Cardiac muscle cell (in vitro differentiated cells and primary cell): ENCODE data around the gene GAMT. TPM values are rescaled to one million over a fixed set of nuclear protein-coding genes. Genes with fewer than 3 reads are reported as not detected.
A peak's percentile ranks its signal among the peaks of the same experiment; 100 is the strongest.

ENCODE experiments used
- DNase-seq, 2 donors: peaks; one replicate each; pipeline versions ENCODE4 v3.0.0 to v3.0.0-alpha.2; 2010 to 2017; ENCODE audit warnings: low read depth in 1 of 2, low spot score in 1 of 2
- H3K27ac ChIP-seq: fragments of 200-600 bp; sonication (generic); 2 replicates; pipeline ENCODE4 v1.5.1; 2016
- H3K27me3 ChIP-seq: fragments of 200-600 bp; sonication (generic); 2 replicates; pipeline ENCODE4 v1.6.0; 2016; ENCODE audit warnings: control low read depth
- H3K36me3 ChIP-seq: fragments of 200-600 bp; sonication (generic); 2 replicates; pipeline ENCODE4 v1.5.1; 2016; ENCODE audit warnings: control low read depth
- H3K4me1 ChIP-seq: fragments of 200-600 bp; sonication (generic); 2 replicates; pipeline ENCODE4 v1.8.1; 2017; ENCODE audit warnings: low read depth, mild to moderate bottlenecking, mixed run types
- H3K4me3 ChIP-seq: fragments of 200-600 bp; sonication (generic); 2 replicates; pipeline ENCODE4 v1.5.1; 2016; ENCODE audit warnings: mild to moderate bottlenecking
- H3K9me3 ChIP-seq: fragments of 200-600 bp; sonication (generic); 2 replicates; pipeline ENCODE4 v1.5.1; 2017; ENCODE audit warnings: low read depth, mild to moderate bottlenecking, control low read depth
- polyA plus RNA-seq: library from polyadenylated mRNA; unstranded; fragments of >200 nt; fragmentation: Nextera tagmentation; extraction: Ambion mirVana; gene quantifications from 2 replicates; pipeline ENCODE4 v1.2.1, GENCODE V29; 2016
- total RNA-seq: library from RNA; depleted of rRNA; stranded (reverse); fragments of >200 nt; gene quantifications from 2 replicates; pipeline ENCODE4 v1.2.3, GENCODE V29; 2016
- TF ChIP-seq, protein P1 (sequence below): IDR thresholded peaks from 2 replicates; pipeline ENCODE4 v1.5.1; 2012; ENCODE audit warnings: low read depth, mild to moderate bottlenecking, low read length

Gene GAMT
- total and polyA plus RNA-seq, 2 experiments from 2014 or later, result 180 to 231 TPM

DNA sequence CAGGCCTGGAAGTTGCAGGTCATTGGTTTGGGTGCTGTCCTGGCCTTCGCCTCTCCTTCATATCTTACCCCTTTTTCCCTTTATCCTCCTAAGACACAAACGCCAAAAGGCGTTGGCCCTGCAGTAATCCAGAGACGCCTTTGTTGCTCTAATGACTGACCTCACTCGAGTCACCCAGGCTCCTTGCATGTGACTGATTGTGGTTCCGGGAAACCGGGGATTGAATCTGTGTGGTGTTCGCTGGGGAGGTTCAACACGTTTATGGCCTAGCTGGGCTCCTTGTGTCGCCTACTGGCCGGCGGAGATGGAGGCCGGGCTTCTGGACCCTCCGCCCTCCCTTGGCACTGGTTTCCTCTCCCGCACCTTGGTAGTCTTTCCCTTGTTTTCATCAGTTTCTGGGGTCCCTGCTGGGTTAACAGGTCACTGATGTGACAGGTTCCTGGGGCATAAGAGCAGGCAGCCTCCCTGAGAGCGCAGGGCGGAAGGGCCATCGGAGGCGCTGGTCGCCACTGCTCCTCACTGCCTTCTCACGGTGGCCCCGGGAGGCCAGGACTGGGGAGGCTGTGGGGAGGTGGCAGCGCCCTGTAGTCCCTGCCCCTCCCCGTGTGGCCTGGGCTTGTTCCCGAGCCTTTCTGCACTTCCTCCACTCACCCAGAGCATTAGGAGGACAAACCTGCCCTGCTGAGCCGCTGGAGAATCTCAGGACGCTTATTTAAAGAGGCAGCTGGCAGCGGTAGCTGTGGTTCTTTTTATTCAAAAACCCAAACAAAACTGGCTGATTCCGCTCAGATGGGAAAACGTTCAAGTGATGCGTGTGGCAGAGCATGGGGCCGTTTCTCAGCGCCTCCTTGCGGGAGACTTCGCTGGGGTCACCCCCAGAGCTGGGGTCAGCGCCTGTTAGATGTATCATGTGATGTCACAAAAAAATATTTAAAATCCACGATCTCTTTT is 35.7 kb downstream of the GAMT start:
- H3K36me3 ChIP-seq, result peaks cover 32% of the 10 kb centered on the region
- H3K9me3 ChIP-seq, result no peaks in the 10 kb centered on the region
- H3K4me3 ChIP-seq, result no peak overlapping the region
- peaks cover 11% of the 10 kb centered on the region for H3K4me1 ChIP-seq
- H3K27me3 ChIP-seq, result no peaks in the 10 kb centered on the region
- TF ChIP-seq, protein P1, sequence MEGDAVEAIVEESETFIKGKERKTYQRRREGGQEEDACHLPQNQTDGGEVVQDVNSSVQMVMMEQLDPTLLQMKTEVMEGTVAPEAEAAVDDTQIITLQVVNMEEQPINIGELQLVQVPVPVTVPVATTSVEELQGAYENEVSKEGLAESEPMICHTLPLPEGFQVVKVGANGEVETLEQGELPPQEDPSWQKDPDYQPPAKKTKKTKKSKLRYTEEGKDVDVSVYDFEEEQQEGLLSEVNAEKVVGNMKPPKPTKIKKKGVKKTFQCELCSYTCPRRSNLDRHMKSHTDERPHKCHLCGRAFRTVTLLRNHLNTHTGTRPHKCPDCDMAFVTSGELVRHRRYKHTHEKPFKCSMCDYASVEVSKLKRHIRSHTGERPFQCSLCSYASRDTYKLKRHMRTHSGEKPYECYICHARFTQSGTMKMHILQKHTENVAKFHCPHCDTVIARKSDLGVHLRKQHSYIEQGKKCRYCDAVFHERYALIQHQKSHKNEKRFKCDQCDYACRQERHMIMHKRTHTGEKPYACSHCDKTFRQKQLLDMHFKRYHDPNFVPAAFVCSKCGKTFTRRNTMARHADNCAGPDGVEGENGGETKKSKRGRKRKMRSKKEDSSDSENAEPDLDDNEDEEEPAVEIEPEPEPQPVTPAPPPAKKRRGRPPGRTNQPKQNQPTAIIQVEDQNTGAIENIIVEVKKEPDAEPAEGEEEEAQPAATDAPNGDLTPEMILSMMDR, result no peak
- DNase-seq, result no peak
- H3K27ac ChIP-seq, result no peak overlapping the region

DNA sequence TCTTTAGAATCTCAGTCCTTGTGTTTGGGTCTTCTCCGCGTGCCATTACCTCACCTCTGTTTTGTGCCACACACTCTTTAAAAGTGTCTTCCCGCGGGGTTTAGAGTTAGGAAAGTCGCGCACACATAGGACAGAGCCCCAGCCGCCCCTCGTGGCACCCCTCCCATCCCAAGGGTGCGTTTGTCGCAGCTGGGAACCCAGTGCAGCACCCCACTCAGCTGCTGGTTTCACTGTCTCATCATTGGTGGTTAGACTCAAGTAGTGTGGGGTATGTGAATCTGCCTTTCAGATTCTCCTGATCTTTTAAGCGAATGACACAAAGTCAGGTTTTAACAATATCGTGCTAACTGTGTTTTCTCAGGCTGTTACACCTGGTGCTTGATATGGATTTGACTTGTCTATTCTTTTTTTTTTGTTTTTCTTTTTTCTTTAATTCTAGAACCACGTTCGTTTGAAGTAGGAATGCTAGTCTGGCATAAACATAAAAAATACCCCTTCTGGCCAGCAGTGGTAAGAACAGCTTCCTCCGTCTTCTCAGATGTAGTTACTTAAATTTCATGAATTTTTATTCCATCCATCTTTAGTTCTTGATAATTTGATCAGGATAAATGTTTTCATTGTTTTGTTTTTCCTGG is 37.2 kb downstream of the GAMT start:
- H3K9me3 ChIP-seq, result no peaks in the 10 kb centered on the region
- peak in 1 of 2 donors; percentile 16 for DNase-seq
- H3K4me1 ChIP-seq, result peaks cover 11% of the 10 kb centered on the region
- TF ChIP-seq, protein P1, result no peak
- no peak overlapping the region for H3K4me3 ChIP-seq
- no peaks in the 10 kb centered on the region for H3K27me3 ChIP-seq
- no peak overlapping the region for H3K27ac ChIP-seq
- peaks cover 32% of the 10 kb centered on the region for H3K36me3 ChIP-seq

DNA sequence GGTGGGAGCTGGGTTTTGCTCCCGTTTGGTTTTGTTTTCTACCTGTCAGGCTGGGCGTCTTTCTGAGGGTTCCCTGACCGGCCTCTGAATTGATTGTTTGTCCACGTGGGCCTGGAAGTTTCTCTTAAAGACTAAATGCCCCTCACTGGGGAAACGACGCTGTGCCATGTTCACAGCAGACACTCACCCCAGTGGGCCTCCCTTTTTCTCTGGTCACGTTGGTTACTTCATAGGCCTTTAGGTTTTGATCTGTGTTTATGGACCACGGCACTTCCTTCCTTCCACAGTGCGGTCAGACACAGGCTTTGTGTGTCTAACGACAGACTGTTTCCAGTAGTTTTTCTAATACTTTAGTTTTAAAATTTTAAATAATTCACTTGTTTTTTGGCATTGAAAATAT is 37.7 kb downstream of the GAMT start:
- Histone ChIP-seq H3K27ac (no peak overlapping the region), H3K9me3 (no peaks in the 10 kb centered on the region), H3K4me1 (peaks cover 11% of the 10 kb centered on the region), H3K36me3 (peaks cover 34% of the 10 kb centered on the region), H3K27me3 (no peaks in the 10 kb centered on the region), H3K4me3 (no peak overlapping the region)
- TF ChIP-seq, protein P1, result no peak
- no peak for DNase-seq

DNA sequence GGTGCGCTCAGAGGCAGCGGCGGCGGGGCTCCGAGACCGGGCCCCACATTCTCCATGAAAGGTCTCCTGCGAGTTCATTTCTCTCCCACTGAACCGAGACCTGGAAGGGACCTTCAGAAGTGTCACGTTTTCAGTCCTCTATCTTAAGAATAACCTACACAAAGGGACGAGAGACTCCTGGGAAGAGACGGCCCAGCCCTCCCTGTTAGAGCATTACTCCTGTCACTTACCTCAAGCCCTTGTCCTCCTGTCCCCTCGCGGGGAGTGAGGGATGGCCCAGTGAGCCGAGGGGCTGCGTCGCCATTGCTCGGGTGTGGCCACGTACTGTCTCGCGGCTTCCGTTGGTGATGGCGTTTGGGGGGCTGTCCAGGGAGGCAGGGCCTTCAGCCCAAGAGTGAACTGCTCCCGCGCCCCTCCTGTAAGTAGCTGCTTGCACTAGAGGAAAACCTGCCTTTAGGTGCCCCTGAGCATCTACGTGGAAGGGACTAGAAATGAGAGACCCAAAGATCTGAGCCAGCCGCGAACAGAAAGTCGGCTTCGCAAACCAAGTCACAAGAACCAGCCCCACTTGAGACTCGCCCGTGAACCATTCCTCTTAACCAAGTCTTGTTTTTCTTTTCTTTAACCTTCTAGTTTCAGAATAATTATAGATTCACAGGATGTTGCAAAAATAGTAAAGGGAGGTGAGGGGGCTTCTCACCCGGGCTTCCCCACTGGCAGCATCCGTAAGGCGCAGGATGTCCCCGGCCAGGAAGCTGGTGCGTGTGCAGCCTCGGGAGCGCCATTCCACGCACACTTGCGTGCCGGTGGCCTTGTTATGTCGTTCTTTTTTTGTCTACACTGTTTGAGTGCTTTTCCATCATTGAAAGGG is 38.7 kb downstream of the GAMT start:
- Histone ChIP-seq H3K4me1 (peaks cover 11% of the 10 kb centered on the region), H3K36me3 (peaks cover 37% of the 10 kb centered on the region), H3K27ac (no peak overlapping the region), H3K4me3 (no peak overlapping the region), H3K27me3 (no peaks in the 10 kb centered on the region), H3K9me3 (no peaks in the 10 kb centered on the region)
- no peak for DNase-seq
- TF ChIP-seq, protein P1, result no peak

DNA sequence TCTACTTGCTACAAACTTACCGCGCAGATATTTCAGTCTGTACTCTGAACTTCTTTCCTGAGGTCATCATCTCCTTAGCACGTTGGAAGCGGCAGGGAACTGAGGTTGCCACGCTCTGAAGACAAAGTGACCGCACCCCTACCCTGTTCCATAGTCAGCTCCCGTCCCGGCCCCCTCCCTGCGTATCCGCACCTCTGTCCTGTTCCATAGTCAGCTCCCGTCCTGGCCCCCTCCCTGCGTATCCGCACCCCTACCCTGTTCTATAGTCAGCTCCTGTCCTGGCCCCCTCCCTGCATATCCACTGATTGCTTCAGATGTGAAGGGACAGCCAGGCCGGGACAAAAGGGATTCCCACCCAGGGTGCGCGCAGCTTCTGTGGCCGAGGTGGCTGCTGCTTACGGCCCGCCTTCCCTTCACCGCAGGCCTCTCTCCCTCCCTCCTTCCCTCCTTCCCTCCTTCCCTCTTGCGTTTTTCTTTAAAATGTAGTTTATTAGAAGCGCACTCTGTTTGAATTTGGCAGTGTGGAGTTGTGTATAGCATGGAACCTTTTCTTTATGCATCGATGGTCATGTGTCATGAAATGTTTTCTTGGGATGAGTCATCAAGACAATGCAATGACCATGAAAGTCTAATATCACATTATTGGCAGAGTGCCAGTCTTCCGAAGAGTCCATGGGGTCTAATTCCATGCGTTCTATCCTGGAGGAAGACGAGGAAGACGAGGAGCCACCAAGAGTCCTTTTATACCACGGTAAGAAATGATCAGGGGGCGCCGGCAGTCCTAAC is 39.5 kb downstream of the GAMT start:
- DNase-seq, result peak in 1 of 2 donors; percentile 82
- Histone ChIP-seq H3K27ac (no peak overlapping the region), H3K4me1 (peaks cover 3% of the 10 kb centered on the region), H3K36me3 (peaks cover 29% of the 10 kb centered on the region), H3K4me3 (no peak overlapping the region), H3K27me3 (no peaks in the 10 kb centered on the region), H3K9me3 (no peaks in the 10 kb centered on the region)
- TF ChIP-seq, protein P1, result no peak
